ENCODE data around the gene VSIG10. TPM values are rescaled to one million over a fixed set of nuclear protein-coding genes. Genes with fewer than 3 reads are reported as not detected.

Gene VSIG10
- total RNA-seq, 1 experiment from 2014 or later: 7.7 TPM

- peak overlapping the region; percentile 85 for H3K27ac ChIP-seq (ENCODE audit: low read depth, low read length, poor library complexity, severe bottlenecking)
- ChIA-PET POLR2A (ENCODE audit: low non-redundant PET) (no interaction called here), CTCF (no interaction called here)
- peaks cover 23% of the 10 kb centered on the region for H3K4me1 ChIP-seq (ENCODE audit: insufficient read depth, low read length, poor library complexity, severe bottlenecking)
- DNase-seq (ENCODE audit: low spot score): no peak
- H3K9me3 ChIP-seq (ENCODE audit: low read depth, low read length, poor library complexity, severe bottlenecking): no peaks in the 10 kb centered on the region
- TF ChIP-seq EZH2 (IDR thresholded peaks at IDR 0.05; ENCODE audit: borderline replicate concordance, low read depth, low read length, poor library complexity, severe bottlenecking) (no peak), CTCF (conservative IDR thresholded peaks at IDR 0.05; ENCODE audit: low read depth, low read length) (no peak)
- no TSS peak for BruUV-seq (replicated peaks)
- intact Hi-C loops (cut with micrococcal nuclease; ENCODE audit: unreplicated experiment): no loop called here
- H3K36me3 ChIP-seq (ENCODE audit: insufficient read depth, low read length, poor library complexity, severe bottlenecking): no peaks in the 10 kb centered on the region
- H3K27me3 ChIP-seq (replicated peaks; ENCODE audit: insufficient read depth, low read depth, low read length, poor library complexity): no peaks in the 10 kb centered on the region
- H3K4me3 ChIP-seq (ENCODE audit: low read depth, low read length, poor library complexity, severe bottlenecking): peak overlapping the region; percentile 72
Measured at GRCh38 chr12:118058881-118059280, 44.9 kb downstream of the VSIG10 start.

GRCh38 chr12:118058227-118058626 lies 45.6 kb downstream of the VSIG10 start:
- no peaks in the 10 kb centered on the region for H3K36me3 ChIP-seq (ENCODE audit: insufficient read depth, low read length, poor library complexity, severe bottlenecking)
- POLR2A ChIA-PET (ENCODE audit: low non-redundant PET): no interaction called here
- no peaks in the 10 kb centered on the region for H3K9me3 ChIP-seq (ENCODE audit: low read depth, low read length, poor library complexity, severe bottlenecking)
- DNase-seq (ENCODE audit: low spot score): no peak
- BruUV-seq (replicated peaks): no TSS peak
- TF ChIP-seq CTCF (conservative IDR thresholded peaks at IDR 0.05; ENCODE audit: low read depth, low read length) (no peak), EZH2 (IDR thresholded peaks at IDR 0.05; ENCODE audit: borderline replicate concordance, low read depth, low read length, poor library complexity, severe bottlenecking) (no peak)
- CTCF ChIA-PET: no interaction called here
- H3K27me3 ChIP-seq (replicated peaks; ENCODE audit: insufficient read depth, low read depth, low read length, poor library complexity): no peaks in the 10 kb centered on the region
- peaks cover 16% of the 10 kb centered on the region for H3K4me1 ChIP-seq (ENCODE audit: insufficient read depth, low read length, poor library complexity, severe bottlenecking)
- H3K27ac ChIP-seq (ENCODE audit: low read depth, low read length, poor library complexity, severe bottlenecking): no peak overlapping the region
- no peak overlapping the region for H3K4me3 ChIP-seq (ENCODE audit: low read depth, low read length, poor library complexity, severe bottlenecking)
- intact Hi-C loops (cut with micrococcal nuclease; ENCODE audit: unreplicated experiment): no loop called here

- Histone ChIP-seq H3K36me3 (ENCODE audit: insufficient read depth, low read length, poor library complexity, severe bottlenecking) (peaks cover 9% of the 10 kb centered on the region), H3K27me3 (replicated peaks; ENCODE audit: insufficient read depth, low read depth, low read length, poor library complexity) (no peaks in the 10 kb centered on the region), H3K4me3 (ENCODE audit: low read depth, low read length, poor library complexity, severe bottlenecking) (no peak overlapping the region), H3K4me1 (ENCODE audit: insufficient read depth, low read length, poor library complexity, severe bottlenecking) (peaks cover 7% of the 10 kb centered on the region), H3K9me3 (ENCODE audit: low read depth, low read length, poor library complexity, severe bottlenecking) (no peaks in the 10 kb centered on the region), H3K27ac (ENCODE audit: low read depth, low read length, poor library complexity, severe bottlenecking) (no peak overlapping the region)
- no TSS peak for BruUV-seq (replicated peaks)
- DNase-seq (ENCODE audit: low spot score): no peak
- POLR2A ChIA-PET (ENCODE audit: low non-redundant PET): no interaction called here
- intact Hi-C loops (cut with micrococcal nuclease; ENCODE audit: unreplicated experiment): no loop called here
- no peak for TF ChIP-seq EZH2 (IDR thresholded peaks at IDR 0.05; ENCODE audit: borderline replicate concordance, low read depth, low read length, poor library complexity, severe bottlenecking)
- TF ChIP-seq CTCF (conservative IDR thresholded peaks at IDR 0.05; ENCODE audit: low read depth, low read length): no peak
- CTCF ChIA-PET: interaction anchor here (0.6 kb wide), 1 partner anchor 67 kb away, joined by 6 read pairs; no protein-coding TSS in a partner anchor
Measured at GRCh38 chr12:118055865-118056773, 47.7 kb downstream of the VSIG10 start.

Measured in A673 (cell line).